Measurements from ENCODE around the gene BEX4. TPM values are rescaled to one million over a fixed set of nuclear protein-coding genes. Genes with fewer than 3 reads are reported as not detected.

The BEX4 gene
- total and polyA plus RNA-seq, 2 of the 8 experiments (the other 6 are each of a cell fraction or from before 2014, with no cell fraction given), result 27.2 to 45.1 TPM

DNA sequence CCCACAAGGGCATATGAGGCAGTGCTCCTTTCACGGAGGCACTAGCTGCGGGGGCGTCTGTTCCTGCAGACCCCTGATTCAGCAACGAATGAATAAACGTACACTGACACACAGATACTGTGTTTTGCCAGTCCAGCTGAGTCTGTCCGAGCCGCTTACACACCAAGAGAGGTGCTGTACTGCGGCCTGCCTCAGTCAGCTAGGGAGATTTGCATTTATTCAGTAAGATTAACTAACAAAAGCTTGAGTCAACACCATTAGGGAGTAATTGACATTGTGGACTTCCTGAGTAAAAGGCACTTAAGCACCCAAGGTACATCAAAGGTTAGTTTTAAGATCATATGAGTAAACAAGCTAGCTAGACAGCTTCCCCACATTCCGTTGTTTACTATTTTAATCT, 31.0 kb upstream of the BEX4 start:
- Histone ChIP-seq H3K36me3 (ENCODE audit: control insufficient read depth in 2 of 4, insufficient read depth in 4 of 4, low read length in 3 of 4) (no peaks in the 10 kb centered on the region), H3K18ac (ENCODE audit: extremely low read depth, low read length) (no peak overlapping the region), H3K79me2 (ENCODE audit: control insufficient read depth in 1 of 2, insufficient read depth in 2 of 2, low read length in 2 of 2) (no peaks in the 10 kb centered on the region), H2AFZ (ENCODE audit: low read length) (no peak overlapping the region), H4K5ac (ENCODE audit: insufficient read length, low read depth, low read length) (no peak overlapping the region), H3K27me3 (replicated peaks in 1 of 4; ENCODE audit: control insufficient read depth in 3 of 4, extremely low read depth in 1 of 4, insufficient read depth in 3 of 4, low read length in 3 of 4) (peaks cover 10 to 21% (median 17%) of the 10 kb centered on the region in 4 experiments), H4K8ac (ENCODE audit: extremely low read depth, insufficient read depth, low read length) (no peak overlapping the region), H2BK5ac (ENCODE audit: low read depth, low read length) (no peak overlapping the region), H3K4me3 (ENCODE audit: extremely low read depth in 1 of 4, insufficient read depth in 2 of 4, low read depth in 3 of 4, low read length in 4 of 4) (no peak overlapping the region), H3K4ac (replicated peaks; ENCODE audit: insufficient read length, low read depth, low read length) (no peak overlapping the region), H3K14ac (ENCODE audit: insufficient read length) (no peak overlapping the region), H2BK15ac (ENCODE audit: low read length) (no peak overlapping the region), H4K91ac (replicated peaks; ENCODE audit: insufficient read length, low read length) (no peak overlapping the region), H4K20me1 (replicated peaks in 1 of 2; ENCODE audit: control insufficient read depth in 1 of 2, insufficient read depth in 2 of 2, low read length in 2 of 2) (no peaks in the 10 kb centered on the region), H2AK5ac (ENCODE audit: low read depth, low read length) (no peak overlapping the region), H3K4me2 (ENCODE audit: insufficient read depth in 1 of 2, low read depth in 2 of 2, low read length in 2 of 2) (no peak overlapping the region), H3K4me1 (replicated peaks in 1 of 4; ENCODE audit: control insufficient read depth in 3 of 4, insufficient read depth in 4 of 4, low read length in 3 of 4) (no peaks in the 10 kb centered on the region), H3K9me3 (ENCODE audit: insufficient read depth in 2 of 2, low read depth in 1 of 2, low read length in 1 of 2) (no peaks in the 10 kb centered on the region), H3K56ac (replicated peaks; ENCODE audit: insufficient read length, low read depth, low read length) (no peak overlapping the region), H3K79me1 (ENCODE audit: low read depth, low read length) (no peaks in the 10 kb centered on the region), H2BK120ac (replicated peaks; ENCODE audit: low read depth, low read length) (no peak overlapping the region), H3K23me2 (ENCODE audit: low read depth, low read length) (no peaks in the 10 kb centered on the region), H2BK20ac (ENCODE audit: low read length) (no peak overlapping the region), H3K23ac (ENCODE audit: insufficient read length) (no peak overlapping the region), H3K27ac (ENCODE audit: low read depth, low read length) (no peak overlapping the region), H3K9ac (replicated peaks in 1 of 4; ENCODE audit: extremely low read depth in 1 of 4, low read depth in 3 of 4, low read length in 3 of 4) (no peak overlapping the region), H2BK12ac (ENCODE audit: low read depth, low read length) (no peak overlapping the region)
- 26% methylated on average over 6 of the region's 9 CpGs; no CpG with 5 or more reads in 1 of the 2 experiments for WGBS, 2 experiments (ENCODE audit: extremely low coverage in 1 of 2, insufficient coverage in 1 of 2, insufficient read length in 1 of 2, insufficient replicate concordance in 2 of 2, low coverage in 1 of 2, low lambda C conversion rate in 2 of 2, missing lambda C conversion rate in 1 of 2)
- ChIA-PET POLR2A (ENCODE audit: partially characterized antibody) (no interaction called here), CTCF (ENCODE audit: partially characterized antibody) (interaction anchor here (0.9 to 1.3 kb wide), 2 partner anchors 27 to 233 kb away, joined by 3 read pairs; no protein-coding TSS in a partner anchor)
- DNase-seq (ENCODE audit: low read depth in 1 of 2, low spot score in 2 of 2) (no peak), FAIRE-seq (no peak)
- TF ChIP-seq RXRA (IDR thresholded peaks at IDR 0.05; ENCODE audit: insufficient read depth, low read depth, low read length) (no peak), TEAD4 (IDR thresholded peaks at IDR 0.05; ENCODE audit: low read depth, low read length) (no peak), TBP (IDR thresholded peaks at IDR 0.05; ENCODE audit: low read depth, low read length) (no peak), NANOG (IDR thresholded peaks at IDR 0.05; ENCODE audit: insufficient read depth, low read depth, low read length, poor library complexity, severe bottlenecking) (peak; percentile 70), GTF2F1 (IDR thresholded peaks at IDR 0.05; ENCODE audit: borderline replicate concordance, low read depth, low read length) (no peak), TAF7 (optimal IDR thresholded peaks at IDR 0.05; ENCODE audit: borderline replicate concordance, low read depth, low read length) (no peak)

Measured in H1 (cell line).